Measurements from ENCODE around the gene TCL1B.

TCL1B gene

GRCh38 chr14:95741781-95742180 lies 55.6 kb downstream of the TCL1B start:
- H3K4me3 ChIP-seq (ENCODE audit: low read length): no peak overlapping the region
- TF ChIP-seq CTCF (IDR thresholded peaks at IDR 0.05; ENCODE audit: insufficient read depth, low read depth, low read length, missing control alignments): no peak
- no peak for DNase-seq (ENCODE audit: low read depth)
